HK-2 (cell line): ENCODE measurements around the gene GPN2.
"Not testable (repeated sequence)": the region's sequence is repeated elsewhere in the genome, so short reads cannot be mapped to it uniquely, and the experiment has no call there.

Source experiments
- DNase-seq: peaks from one replicate; pipeline ENCODE4 v3.0.0-alpha.2; 2018; ENCODE audit not compliant: unreplicated experiment

The GPN2 gene

DNA sequence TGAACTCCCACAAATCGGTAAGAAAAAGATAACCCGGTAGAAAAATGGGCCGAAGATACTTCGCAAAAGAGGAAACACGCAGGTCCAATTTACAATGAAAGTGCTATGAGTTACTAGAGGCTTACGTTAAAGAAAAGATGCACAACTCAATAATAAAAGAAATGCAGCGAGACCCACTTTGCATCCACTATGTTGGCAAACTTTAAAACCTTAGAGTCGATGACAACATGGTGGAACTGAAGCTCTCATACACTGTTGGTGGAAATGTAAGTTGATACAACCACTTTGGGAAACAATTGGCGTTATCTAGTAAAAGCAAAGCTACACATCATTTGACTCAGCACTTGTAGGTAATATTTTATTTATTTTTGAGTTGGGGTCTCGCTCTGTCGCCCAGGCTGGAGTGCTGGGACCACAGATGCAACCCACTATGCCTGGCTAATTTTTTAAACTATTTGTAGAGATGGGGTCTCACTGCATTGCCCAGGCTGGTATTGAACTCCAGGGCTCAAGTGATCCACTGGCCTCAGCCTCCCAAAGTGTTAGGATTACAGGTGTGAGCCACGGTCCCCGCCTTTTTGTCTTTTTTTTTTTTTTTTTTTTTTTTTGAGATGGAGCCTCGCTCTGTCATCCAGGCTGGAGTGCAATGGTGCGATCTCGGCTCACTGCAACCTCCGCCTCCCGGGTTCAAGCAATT is 10.9 kb upstream of the GPN2 start:
- DNase-seq, result no peak

DNA sequence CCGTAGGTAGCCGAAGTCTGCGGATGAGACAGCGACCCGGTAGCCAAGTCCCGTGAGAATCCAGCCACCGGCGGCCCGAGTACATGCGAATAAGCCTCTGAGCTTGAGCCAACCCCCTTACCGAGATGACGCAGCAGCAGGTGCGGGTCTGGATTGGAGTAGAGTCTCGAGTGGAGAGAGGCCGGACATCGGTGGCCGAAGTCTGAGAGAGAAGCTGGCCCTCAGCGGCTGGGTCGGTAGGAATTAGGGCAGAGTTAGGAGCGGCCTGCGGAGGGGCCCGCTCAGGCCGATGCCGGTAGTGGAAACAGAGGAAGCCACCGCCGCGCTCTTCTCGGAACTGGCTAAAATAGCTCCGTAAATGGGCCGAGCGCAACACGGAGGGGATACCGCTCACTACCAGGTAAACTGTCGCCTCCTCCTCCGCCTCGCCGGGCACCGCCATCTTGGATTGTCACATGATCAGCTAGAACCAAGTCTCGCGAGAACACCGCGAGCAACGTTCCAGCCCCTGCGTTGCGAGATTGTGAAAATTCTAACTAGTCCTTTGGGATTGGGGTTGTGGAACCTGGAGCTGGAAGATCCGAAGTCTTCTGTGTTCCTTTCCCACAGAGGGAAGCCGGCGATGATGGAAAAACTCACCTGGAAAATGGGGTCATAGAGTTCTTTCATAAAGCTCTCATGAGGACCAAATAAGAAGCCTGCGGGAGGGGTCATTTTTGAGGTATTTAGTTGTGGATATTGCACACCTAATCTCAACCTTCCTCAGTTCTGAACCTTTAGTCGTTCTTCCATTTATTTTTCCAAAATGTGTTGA is 10.1 kb upstream of the GPN2 start, which contains the start of gene GPATCH3:
Gene GPATCH3 (minus strand): TSS at position 467 of the 814 bp plus-strand sequence. CDS start 25 bp downstream, at position 442.
- DNase-seq, result peak; percentile 92

DNA sequence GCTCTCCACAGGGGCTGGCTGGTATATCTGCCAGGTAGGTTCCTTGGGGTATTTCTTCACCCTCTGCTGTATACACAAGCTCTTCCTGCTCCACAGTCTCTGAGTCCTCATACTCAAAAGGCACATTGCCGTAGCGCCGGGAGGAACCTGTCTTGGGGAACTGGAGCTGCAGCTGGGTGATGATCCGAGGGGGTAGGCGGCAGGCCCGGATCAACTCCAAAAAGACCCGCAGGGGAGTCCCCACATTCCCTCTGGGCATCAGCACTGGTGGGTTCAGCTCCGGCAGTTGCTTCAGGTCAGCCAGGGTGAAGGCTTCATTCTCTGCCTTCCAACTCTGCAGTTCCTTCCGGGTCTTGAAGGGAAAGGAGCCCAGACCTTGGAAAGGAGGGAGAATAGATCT is 7.3 kb upstream of the GPN2 start:
- DNase-seq, result no peak

DNA sequence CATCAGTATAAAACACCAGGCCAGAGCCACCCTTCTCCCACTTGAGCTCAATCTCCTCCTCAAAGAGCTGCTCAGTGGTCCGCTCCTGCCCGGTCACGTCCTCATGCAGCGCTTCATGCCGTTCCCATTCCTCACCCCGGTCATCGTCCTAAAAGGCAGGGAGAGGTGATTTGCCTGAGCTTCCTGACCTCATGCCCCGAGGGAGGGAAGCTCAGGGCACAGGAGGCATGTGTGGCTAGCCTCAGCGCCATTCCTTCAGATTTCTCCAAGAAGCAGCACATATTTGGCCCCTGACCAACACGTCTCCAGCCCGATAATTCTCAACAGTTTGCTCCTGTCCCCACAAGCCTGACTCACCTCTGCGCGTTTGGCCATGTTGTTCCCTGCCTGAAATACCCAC is 4.2 kb upstream of the GPN2 start:
- no peak for DNase-seq

DNA sequence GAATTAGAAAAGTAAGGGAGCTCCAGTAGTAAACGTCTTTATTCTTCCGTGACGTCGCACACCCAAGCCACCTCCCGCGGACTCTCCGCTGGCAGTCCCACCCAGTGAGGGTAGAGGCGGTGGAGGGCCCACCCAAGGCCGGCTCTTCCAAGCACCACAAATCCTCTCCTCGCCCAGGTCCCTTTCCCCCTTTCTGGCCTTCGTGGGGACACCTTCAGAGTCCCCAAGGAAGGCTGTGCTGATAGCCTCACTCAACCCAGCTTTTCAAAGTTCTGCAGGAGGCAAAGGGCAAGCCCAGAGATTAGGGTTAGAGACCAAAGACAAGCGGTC is 349 bp upstream of the GPN2 start:
- DNase-seq, result no peak

DNA sequence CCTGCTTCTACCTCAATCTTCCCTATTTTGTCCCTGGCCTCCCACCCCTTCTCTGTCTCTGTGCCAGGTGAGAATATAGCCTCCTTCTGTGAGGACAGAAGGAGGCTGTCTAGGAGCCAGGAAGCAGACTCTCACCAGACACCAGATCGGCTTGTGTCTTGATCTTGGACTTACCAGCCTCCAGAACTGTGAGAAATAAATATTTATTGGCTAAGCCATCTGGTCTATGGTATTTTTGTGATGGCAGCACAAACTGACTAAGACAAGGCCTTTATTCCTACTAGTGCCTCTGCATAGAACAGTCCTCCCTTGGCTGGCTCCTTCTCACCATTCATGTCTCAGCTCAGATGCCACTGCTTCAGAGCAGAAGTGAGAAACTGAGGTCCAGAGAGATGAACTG is 1.9 kb downstream of the GPN2 start:
- DNase-seq, result no peak

DNA sequence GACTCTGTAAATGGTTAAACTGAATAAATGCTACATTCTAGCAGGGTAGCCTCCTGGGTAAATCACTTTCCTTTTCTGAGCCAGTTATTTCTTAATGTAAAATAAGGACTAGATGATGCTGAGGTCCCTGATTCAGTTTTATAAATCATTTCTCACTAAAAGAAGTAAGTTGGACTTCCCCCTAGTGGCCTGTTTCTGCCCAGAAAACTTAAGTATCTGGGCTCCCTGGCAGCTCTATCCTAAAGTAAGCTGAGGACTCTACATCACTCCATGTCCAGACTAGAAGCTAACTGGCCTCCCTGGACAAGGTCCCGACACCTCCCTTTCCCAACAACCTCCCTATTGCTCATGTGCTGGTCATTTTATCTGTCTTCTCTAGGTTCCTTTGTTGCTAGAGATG is 3.0 kb downstream of the GPN2 start:
- DNase-seq, result no peak

DNA sequence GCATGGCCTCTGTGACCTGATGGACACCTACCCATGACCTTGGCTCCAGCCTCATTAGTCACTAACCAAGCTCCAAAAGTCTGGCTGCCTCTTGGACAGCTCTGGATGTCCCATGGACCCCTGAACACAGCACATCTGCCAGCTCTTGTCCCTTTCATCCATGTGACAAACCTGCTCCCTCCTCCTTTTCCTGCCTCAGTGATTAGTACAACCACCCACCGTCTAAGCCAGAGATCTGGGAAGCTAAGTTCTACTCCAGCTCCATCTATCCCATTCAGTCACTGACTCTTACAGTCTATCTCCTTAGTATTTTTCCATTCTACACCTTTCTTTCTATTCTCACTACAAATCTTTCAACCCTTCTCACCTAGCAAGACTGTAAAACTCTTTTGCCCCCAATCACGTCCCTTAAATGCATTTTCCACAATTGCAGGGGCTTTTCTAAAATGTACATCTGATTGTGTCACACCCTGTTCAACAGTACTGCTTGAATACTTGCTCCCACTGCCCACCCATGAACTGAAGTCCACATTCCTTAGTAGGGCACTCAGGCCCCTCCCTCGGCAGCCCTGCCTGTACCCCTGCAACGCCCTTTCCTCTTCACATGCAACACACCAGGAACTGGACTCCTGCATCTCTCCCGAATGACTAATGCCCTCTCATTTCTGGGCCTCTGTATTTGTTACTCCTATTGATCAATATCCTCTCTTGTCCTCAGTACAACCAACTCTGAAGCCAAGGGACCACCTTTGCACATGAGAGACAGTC is 7.2 kb downstream of the GPN2 start:
- DNase-seq, result no peak

DNA sequence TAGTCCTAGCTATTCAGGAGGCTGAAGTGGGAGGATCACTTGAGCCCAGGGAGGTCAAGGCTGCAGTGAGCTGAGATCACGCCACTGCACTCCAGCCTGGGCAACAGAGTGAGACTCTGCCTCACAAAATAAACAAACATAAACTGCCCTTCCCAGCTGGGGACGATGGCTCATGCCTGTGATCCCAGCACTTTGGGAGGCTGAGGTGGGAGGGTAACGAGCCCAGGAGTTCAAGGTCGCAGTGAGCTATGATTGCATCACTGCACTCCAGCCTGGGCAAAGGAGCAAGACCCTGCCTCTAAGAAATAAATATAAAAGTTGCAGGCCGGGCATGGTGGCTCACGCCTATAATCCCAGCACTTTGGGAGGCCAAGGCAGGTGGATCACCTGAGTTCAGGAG is 8.5 kb downstream of the GPN2 start:
- not testable (repeated sequence) for DNase-seq

DNA sequence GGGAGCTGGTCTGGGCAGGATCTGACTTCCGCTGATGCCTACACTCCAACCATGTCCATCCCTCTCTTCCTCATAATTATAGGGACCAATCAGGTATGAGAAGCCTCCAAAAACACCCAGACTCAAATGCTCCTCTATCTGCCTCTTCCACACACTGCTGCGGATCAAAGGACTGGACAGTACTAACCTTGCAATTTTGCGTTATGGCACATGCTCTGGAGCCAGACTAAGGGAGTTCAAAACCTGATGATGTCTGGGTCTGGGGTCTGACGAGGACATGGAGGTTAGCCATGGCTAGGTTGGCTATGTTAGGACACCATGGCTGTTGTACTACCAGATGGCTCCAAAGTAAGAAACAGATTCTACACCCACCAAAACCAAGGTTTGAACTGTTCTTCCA is 10.3 kb downstream of the GPN2 start:
- DNase-seq, result no peak

DNA sequence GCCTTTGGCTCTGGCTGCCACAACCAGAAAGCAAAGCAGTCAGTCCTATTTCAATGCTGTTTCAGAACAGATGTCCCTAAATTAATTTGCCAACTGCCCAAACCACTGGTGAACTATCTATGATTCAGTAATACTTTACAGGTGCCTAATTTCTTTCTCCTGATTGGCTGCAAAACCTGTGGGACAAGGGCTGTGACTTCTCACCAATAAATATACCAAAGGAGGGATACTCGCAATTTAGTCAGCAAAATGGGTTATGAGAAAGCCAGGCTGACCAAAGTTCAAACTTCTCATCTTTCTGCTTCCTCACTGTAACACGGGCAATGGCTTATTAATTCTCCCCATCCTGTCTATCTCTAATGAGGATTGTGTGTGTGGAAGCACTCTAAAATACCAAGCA is 12.8 kb downstream of the GPN2 start:
- DNase-seq, result no peak

DNA sequence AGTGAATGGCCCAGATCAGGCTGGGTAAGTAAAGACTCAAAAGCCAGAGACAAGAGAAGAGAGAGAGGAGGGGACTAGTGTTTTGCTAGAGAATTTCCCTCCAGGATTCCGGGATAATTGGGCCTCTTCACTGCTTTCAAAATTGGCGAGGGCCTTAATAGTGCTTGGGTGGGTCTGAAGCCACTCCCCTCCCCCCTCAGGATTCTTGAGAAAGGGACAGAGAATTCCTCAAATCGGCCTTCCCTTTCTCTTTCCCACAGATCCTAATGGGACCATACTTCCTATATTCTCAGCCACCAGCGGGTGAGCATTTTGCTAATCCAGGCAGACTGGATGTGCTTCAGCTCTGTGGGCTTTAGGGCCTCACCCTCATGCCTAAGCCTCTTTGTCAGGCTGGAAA is 15.2 kb downstream of the GPN2 start:
- DNase-seq, result no peak

DNA sequence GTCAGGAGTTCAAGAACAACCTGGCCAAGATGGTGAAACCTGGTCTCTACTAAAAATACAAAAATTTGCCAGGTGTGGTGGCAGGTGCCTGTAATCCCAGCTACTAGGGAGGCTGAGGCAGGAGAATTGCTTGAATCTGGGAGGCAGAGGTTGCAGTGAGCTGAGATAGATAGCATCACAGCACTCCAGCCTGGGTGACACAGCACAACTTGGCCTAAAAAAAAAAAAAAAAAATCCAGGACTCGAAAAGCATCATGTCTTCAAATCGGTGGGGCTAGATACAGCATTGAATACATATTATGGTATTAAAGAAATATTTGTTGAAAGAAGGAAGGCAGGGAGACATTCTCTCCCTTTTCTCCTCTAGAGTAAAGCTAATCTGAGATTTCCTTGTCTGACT is 17.0 kb downstream of the GPN2 start:
- DNase-seq, result not testable (repeated sequence)

DNA sequence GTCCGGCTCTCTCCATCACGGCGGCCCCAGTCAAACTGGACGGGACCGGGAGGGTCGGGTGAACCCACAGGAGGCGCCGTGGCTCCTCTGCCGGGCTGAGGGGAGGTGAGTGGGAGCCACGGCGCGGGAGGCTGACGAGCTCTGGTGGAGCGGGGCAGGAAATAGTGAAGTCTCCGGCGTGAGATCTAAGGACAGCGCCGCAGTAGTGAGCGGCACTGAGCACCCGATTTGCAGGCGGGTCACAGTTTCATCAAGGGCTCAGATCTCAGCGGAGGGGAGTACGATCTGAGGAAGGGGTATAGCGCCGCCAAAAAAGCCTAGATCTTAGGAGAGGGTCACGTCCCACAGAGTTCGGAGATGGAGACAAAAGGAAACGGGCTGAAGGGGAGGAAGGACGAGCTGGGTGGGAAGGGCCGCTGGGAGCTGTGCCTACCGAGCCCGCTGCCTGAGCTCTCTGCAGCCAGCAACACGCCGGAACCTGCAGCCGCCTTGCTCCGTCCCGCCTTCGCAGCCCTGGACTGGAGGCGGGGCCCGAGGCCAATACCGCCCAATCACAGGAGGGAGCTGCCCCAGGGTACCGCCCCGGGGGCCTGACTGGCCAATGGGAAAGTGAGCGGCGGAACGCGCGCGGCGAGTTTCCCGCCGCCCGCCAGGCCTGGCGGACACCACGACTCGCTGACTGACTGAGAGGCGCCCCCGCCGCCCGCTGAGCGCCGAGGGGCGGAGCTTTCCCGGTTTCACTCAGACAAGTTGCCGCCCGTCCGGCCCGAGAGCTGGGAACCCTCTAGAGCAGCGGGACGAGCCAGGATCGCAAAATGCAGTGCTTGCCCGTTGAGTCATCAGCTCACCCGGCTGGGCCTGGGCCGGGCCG is 25.2 kb downstream of the GPN2 start:
- peak; percentile 99 for DNase-seq

DNA sequence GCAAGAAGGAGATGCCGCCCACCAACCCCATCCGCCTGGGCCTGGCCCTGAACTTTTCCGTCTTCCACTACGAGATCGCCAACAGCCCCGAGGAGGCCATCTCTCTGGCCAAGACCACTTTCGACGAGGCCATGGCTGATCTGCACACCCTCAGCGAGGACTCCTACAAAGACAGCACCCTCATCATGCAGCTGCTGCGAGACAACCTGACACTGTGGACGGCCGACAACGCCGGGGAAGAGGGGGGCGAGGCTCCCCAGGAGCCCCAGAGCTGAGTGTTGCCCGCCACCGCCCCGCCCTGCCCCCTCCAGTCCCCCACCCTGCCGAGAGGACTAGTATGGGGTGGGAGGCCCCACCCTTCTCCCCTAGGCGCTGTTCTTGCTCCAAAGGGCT is 26.4 kb downstream of the GPN2 start:
- DNase-seq, result no peak

DNA sequence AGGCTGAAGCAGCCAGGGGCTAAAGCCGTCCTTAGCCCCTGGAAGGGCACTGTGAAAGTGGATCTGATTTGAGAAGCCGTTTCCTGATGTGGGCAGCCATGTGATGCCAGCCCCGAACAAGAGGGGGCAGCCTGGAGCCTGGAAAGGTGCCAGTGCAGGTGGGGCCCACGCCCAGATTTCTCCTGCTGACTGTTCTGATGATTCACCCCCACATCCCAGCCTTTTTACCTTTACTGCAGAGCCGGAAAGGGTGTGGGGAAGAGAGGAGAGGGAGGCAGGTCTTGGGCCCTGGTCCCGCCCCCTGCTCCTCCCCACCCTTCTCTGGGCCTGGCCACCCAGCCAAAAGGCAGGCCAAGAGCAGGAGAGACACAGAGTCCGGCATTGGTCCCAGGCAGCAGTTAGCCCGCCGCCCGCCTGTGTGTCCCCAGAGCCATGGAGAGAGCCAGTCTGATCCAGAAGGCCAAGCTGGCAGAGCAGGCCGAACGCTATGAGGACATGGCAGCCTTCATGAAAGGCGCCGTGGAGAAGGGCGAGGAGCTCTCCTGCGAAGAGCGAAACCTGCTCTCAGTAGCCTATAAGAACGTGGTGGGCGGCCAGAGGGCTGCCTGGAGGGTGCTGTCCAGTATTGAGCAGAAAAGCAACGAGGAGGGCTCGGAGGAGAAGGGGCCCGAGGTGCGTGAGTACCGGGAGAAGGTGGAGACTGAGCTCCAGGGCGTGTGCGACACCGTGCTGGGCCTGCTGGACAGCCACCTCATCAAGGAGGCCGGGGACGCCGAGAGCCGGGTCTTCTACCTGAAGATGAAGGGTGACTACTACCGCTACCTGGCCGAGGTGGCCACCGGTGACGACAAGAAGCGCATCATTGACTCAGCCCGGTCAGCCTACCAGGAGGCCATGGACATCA is 27.1 kb downstream of the GPN2 start, which contains the start of gene SFN:
Gene SFN (plus strand): TSS at position 369 of the 904 bp plus-strand sequence. CDS start 64 bp downstream, at position 433.
- peak; percentile 86 for DNase-seq

DNA sequence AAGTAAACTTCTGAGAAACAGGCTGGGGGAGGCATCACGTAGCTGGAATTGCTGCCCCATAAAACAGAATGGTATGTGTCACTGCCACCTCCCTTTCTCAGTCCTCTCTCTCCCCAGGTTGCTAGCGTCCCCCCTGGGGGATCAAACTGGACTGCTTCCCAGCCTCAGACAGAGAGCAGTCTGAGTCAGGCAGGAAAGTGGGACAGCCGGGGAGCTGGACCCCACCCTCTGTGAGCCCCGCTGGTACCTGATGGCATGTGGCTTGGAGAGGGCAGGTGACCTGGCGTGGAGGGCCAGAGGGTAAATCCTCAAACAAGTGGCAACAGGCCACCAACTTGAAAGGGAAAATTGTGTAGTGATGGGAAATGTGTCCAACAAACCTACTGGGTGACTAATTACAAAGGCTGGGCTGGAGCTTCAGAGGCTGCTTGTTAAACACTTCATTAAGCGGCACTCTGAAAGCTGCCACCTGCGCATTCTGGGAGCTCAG is 28.1 kb downstream of the GPN2 start:
- DNase-seq, result peak; percentile 22

DNA sequence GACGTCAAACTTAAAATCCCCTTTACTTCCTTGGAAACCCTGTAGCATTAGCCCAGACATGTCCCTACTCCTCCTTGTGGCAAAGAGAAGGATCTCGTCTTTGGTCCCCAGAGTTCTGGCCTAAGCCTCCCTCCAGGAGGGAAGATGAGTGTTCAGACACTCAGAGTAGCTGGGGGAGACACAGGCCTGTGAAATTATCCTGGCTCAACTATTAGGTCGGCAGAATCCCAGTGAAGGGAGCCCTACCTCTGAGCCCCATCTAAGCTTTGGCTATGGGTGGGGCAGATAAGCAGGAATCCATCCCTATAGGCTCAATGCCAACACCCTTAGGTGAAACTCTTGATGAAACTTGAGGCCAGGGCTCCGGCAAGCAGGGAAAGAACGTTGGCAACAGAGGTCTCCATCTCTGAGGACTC is 28.8 kb downstream of the GPN2 start:
- no peak for DNase-seq

DNA sequence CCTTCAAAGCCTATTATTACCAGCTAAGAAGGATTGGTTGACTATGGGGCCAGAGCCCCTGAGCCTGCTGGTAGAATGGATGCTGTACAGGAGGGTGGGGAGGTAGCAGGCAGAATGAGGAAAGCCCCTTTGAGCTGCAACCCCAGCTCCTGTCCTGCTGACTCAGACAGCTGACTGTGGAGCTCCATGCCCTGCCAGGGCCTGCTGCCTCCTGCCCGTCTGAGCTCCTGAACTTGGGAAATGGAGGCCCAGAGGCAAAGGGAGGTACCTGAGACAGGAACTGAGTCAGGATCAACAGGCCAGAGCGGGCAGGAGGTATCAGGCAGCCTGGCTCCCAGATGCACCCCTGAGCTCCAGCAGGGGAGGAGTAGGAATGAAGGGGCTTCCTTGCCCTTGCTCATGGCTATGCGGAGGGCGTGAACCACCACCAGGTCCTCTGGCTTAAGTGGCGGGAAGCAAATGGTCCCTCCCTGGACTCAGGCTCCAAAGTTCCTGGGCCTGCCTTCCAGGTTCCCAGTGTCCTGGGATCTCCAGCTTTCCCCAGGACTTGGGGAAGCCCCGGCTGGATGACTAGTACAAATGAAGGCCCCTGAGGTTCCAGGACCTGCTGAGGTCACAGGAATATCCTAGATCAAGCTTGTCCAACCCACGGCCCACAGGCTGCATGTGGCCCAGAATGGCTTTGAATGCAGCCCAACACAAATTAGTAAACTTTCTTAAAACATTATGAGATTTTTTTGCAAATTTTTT is 31.0 kb downstream of the GPN2 start:
- DNase-seq, result no peak

DNA sequence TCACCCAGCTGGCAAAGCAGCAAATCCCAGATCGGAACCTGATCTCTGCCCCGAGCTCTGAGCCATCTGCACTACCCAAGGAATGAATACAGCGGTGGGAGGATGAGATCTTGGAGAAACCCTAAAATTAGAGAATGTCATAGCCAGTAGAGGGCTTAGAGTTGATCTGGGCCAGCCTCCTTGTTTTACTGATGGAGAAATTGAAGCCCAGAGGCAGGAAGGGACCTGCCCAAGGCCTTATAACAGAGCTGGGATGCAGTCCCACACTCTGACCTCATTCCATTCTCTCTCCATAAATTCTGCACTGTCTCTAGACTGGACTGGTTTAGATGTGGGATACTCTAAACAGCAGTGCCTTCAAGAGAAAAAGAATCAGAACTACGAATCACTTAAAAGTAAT is 31.9 kb downstream of the GPN2 start:
- no peak for DNase-seq
